Measurements from ENCODE around the gene FHIT.

FHIT gene

GRCh38 chr3:61169621-61170251 lies 81.5 kb downstream of the FHIT start:
- no peak for DNase-seq (ENCODE audit: low read depth)

GRCh38 chr3:61168286-61168685 lies 83.0 kb downstream of the FHIT start:
- no peak for DNase-seq (ENCODE audit: low read depth)

- DNase-seq (ENCODE audit: low read depth): no peak
Observed at GRCh38 chr3:61162965-61163364, 88.3 kb downstream of the FHIT start.

DNA sequence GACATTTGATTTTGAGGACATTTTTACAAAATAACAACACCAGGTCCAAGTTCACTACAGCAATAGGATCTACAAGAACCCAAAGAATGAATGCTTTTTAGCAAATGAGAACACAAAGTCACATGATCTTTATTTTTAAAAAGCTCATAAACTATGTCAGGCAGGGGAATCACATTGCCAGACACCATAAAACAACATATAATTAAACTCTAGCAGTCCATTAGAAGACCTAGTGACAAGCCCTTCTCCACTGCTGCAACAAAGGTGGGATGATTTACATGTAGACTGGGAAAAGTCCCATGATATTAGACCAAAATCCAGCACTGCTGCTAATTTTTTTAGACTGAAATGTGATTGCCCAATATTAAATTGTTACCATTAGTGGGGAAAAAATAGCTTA lies 92.6 kb downstream of the FHIT start:
- DNase-seq (ENCODE audit: low read depth): no peak

DNA sequence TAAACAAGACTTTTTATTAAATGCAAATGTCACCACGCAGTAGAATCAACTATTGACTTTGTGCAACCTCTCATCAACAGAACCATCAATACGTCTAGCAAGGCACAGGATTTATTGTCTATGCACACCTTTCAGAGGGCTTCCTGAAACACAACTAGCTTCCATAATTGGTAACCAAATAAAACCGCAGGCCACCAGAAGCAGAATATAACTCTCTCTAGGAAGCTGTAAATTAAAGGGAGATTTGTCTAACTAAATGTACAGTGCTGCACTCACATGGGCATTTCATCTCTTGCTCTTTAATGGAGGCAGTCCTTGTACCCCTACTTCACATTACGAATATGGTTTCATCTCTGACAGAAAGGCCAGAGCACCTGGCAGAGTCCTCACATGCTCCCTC lies 93.0 kb downstream of the FHIT start:
- no peak for DNase-seq (ENCODE audit: low read depth)

DNA sequence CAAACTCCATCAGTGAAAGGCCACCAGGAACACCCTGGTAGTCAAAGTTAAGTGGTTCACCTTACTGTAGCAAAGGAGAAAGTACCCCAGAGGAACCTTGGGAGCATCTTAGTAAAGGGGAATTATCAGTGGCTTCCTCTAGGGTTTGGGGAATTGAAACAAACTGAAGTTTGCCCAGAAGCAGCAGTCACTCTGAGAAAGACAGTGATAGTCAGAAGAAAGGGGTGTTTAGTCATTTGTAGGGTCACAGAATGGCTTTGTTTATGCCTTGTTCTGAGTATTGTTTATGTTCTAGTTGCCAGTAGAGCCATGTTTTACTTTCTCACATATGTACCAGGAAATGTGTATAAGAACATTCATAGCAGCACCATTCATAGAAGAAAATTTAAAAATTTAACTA lies 93.8 kb downstream of the FHIT start:
- no peak for DNase-seq (ENCODE audit: low read depth)

DNA sequence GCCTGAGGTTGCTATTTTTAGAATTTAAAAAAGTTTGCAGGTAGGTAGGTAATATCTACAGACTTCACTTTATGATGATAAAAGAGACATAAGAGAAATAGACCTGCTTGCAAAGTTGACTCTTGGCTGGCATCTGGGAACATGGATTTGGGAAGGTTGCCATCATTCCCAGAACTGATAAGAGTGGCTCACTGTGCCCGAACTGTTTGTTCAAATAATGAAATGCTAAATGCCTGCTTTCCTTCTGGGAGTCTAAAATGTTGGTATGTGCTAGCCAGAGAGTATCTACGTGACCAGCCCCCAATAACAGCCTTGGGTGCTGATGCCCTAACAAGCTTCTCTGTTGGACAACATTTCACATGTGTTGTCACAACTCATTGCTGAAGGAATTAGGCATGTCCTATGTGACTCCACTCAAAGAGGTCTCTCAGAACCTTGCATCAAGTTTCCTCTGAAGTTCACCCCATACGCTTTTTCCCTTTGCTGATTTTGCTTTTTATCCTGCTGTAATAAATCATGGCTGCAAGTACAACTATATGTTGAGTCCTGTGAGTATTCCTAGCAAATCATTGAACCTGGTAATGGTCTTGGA lies 95.5 kb downstream of the FHIT start:
- no peak for DNase-seq (ENCODE audit: low read depth)

- DNase-seq (ENCODE audit: low read depth): no peak
Observed at GRCh38 chr3:61154457-61155198, 96.6 kb downstream of the FHIT start.

GRCh38 chr3:61152071-61152470 lies 99.2 kb downstream of the FHIT start:
- no peak for DNase-seq (ENCODE audit: low read depth)

GRCh38 chr3:61149236-61149635 lies 102.0 kb downstream of the FHIT start:
- DNase-seq (ENCODE audit: low read depth): no peak

GRCh38 chr3:61146010-61146890 lies 105.0 kb downstream of the FHIT start:
- no peak for DNase-seq (ENCODE audit: low read depth)

DNA sequence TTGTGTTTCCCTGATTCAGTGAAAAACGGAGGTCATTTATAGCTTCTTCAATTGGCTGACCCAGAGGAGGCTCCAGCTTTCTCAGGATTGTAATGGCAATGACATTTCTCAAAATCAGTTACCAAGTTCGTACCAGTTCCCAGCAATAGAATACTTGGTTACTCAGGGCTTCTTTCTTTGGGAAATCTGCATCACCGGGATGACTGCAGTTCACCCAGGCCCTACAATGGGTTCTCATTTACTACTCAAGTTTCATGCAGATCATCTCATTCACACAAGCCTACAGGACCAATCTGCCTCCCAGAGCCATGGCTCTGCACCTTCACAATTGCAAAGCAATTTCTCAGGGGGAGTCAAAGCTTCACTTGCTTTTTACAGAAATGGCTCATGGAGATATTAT lies 109.6 kb downstream of the FHIT start:
- DNase-seq (ENCODE audit: low read depth): no peak

DNA sequence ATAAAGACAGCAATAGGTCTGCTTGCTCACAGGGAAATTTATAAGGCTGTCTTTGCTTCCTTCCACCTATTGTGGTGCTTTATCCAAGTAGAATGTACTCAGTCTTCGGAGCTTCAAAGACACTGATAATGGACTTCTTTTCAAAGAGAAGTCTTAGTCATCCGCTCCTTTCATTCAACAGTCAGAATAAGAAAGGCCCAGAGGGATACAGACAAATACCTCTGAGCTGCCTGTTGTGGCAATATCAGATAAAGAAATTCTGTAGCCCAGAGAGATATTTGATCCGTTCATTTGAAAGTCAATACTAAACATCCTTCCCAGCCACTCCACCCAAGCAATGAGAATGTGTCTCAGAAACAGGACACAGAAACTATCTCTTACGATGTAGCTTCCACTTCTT lies 110.0 kb downstream of the FHIT start:
- no peak for DNase-seq (ENCODE audit: low read depth)

DNA sequence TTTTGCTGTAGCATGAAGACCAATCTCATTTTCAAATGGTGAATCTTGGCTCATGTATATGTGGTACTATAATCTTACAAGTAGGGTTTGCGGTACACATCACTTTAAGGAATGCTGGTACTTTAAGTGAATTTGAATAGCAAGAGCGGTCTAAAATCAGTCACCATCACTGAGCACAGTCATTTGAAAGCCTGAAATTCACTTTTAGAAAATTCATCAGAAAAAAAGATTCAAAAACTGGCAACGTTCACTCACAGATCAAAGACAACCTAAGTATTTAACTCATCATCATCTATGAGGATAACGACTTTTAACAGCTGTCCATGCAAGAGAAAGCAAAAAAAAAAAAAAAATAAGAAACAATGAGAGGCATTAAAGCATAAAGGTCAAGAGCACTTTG lies 111.6 kb downstream of the FHIT start:
- DNase-seq (ENCODE audit: low read depth): no peak

GRCh38 chr3:61138401-61138800 lies 112.9 kb downstream of the FHIT start:
- no peak for DNase-seq (ENCODE audit: low read depth)

GRCh38 chr3:61136191-61136590 lies 115.1 kb downstream of the FHIT start:
- no peak for DNase-seq (ENCODE audit: low read depth)

DNA sequence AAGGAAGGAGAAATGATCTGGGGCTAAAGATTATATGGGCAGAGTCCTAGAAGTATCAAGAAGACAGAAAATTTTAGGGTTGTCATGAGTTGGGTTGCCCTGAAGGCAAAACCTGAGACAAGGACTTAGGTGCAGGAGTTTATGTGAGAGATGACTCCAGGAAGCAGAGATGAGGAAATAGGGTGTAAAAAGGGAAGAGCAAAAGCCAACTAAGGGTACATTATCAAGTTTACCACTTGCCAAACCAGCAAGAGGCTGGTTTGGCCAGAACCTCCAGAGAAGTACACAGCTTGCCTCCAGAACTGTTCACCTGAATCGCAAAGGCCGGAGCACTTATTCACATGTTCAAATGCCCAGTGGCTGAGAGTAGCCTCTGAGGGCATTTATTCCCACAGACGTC lies 116.7 kb downstream of the FHIT start:
- DNase-seq (ENCODE audit: low read depth): no peak

DNA sequence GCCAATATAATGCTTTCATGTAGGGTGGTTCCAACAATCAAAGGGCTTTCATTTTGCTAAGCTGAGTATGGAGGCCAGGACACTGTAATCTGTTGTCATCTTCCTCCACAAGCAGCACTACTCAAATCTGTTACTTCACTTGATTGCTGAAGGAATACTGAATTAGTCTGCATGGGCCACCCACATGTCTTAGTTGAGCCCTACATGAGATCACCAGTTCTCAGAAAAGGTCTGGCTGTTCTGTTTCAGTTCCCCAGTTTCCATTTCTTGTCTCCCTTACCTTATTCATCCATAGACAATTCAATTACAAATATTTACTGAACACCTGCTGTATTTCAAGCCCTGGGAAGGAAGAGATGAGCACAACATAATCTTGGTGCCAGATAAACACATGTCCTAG lies 119.2 kb downstream of the FHIT start:
- no peak for DNase-seq (ENCODE audit: low read depth)

DNA sequence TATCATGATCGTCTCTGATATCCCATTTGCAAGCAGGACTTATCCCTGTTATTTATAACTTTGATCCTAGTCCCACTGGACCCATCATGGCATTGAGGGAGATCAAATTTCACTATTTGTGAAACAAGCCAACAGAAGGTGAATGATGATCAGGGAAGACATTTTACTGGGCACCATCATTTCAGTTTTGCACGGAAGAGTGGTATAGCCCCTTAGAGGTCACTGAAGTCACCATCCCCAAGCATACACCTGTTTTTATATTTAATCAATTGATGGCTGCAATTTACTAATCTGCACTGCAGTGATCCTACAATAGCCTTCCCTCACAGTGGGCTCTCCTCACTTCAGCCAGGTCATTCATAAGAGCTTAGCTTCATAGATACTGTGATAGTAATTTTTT lies 132.4 kb downstream of the FHIT start:
- DNase-seq (ENCODE audit: low read depth): no peak

DNA sequence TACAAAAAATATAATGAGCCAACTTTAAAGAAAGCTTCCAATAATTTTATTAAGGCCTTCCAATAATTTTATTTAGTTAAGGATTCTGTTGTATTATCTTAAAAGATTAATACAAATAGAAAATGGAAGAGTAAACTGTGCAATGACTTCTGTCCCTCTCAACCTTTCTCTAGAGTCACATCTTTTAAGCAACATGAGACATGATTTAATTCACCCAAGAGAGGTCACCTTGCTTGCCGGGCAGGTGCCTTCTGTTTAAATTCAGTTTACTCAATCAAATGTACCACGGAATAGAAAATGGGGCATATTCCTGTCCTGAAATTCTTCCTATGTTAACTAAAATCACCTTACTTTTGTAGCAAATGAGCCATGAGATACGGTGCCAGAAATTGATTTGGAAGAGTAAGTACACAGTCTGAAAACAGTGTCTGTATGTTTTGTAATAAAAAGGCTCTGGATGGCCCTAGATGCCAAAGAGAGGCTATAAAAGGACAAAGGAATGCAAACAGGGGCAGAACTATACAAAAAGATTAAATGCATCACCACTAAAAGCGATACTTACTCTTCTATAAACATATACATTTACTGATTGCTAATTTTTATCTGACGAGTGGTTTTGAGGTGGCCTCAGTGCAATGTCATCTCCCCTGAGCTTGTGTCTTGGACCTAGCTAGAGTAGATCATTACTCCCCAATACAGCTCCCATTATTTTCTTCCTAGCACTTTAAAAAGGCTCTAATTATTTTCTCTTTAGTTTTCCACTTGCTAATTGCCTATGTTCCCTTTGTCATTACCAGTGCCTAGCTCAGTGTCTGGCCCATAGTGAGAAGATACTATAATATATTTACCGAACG lies 134.0 kb downstream of the FHIT start:
- DNase-seq (ENCODE audit: low read depth): no peak

DNA sequence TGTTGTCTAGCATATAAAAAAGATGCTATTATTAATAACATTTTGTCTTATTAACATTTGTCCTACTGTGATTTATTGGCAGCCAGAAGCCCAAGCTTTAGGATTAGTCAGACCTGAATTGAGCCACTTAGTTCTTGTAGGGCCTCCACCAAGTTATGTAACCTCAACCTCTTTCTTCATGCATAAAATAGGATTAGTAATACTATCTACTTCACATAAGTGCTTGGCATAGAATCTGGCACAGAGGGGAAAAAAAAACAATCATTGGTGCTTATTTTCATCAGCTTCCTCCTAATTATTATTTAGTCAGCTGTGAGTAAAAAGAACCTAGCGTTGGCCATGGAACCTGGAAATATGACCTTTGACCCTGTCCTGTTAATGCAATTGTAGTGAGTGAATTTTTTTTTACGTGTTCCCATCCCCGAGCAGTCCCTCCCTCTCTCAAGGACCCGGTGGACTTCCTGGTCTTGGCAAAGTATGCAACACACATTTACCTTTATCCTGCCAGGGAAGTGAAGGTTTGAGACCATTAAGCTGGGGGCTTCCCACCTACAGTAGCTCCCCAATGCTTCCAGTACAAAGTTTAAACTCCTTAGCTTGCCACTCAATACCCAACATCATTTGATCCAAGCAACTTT lies 136.8 kb downstream of the FHIT start:
- no peak for DNase-seq (ENCODE audit: low read depth)

All from EH (cell line).